ENCODE results near the gene DDX24.

DDX24 gene

GRCh38 chr14:94080621-94081385 is at the start of gene DDX24, which contains the start of gene IFI27L1:
Gene DDX24, minus strand, starts transcription at chr14:94081202. Its CDS starts 1,460 bp downstream, at chr14:94079742.
Gene IFI27L1, plus strand, starts transcription at chr14:94081310. Its CDS starts 15,628 bp downstream, at chr14:94096938.
- peak; percentile 88 for DNase-seq (ENCODE audit: low read depth)

- DNase-seq (ENCODE audit: low read depth) = no peak
Measured at GRCh38 chr14:94129758-94130414, 48.9 kb upstream of the DDX24 start.

- peak; percentile 26 for DNase-seq (ENCODE audit: low read depth)
Measured at GRCh38 chr14:94129111-94129757, 48.2 kb upstream of the DDX24 start, which contains the start of gene IFI27L2. Gene IFI27L2, minus strand, starts transcription at chr14:94129604. Its CDS starts 40 bp downstream, at chr14:94129564.

- DNase-seq (ENCODE audit: low read depth) = no peak
Measured at GRCh38 chr14:94128216-94128839, 47.3 kb upstream of the DDX24 start.

GRCh38 chr14:94127330-94127729 is 46.3 kb upstream of the DDX24 start:
- no peak for DNase-seq (ENCODE audit: low read depth)

- DNase-seq (ENCODE audit: low read depth) = no peak
Measured at GRCh38 chr14:94126800-94127199, 45.8 kb upstream of the DDX24 start.

GRCh38 chr14:94126419-94126677 is 45.3 kb upstream of the DDX24 start:
- DNase-seq (ENCODE audit: low read depth) = no peak

- no peak for DNase-seq (ENCODE audit: low read depth)
Measured at GRCh38 chr14:94125659-94126418, 44.8 kb upstream of the DDX24 start.

- no peak for DNase-seq (ENCODE audit: low read depth)
Measured at GRCh38 chr14:94124582-94125377, 43.8 kb upstream of the DDX24 start.

GRCh38 chr14:94123868-94124267 is 42.9 kb upstream of the DDX24 start:
- no peak for DNase-seq (ENCODE audit: low read depth)

- DNase-seq (ENCODE audit: low read depth) = no peak
Measured at GRCh38 chr14:94123296-94123695, 42.3 kb upstream of the DDX24 start.

- no peak for DNase-seq (ENCODE audit: low read depth)
Measured at GRCh38 chr14:94122438-94122837, 41.4 kb upstream of the DDX24 start.

GRCh38 chr14:94121485-94121884 is 40.5 kb upstream of the DDX24 start:
- DNase-seq (ENCODE audit: low read depth) = no peak

GRCh38 chr14:94120667-94121340 is 39.8 kb upstream of the DDX24 start:
- no peak for DNase-seq (ENCODE audit: low read depth)

- DNase-seq (ENCODE audit: low read depth) = no peak
Measured at GRCh38 chr14:94119071-94119470, 38.1 kb upstream of the DDX24 start.

- DNase-seq (ENCODE audit: low read depth) = no peak
Measured at GRCh38 chr14:94117856-94118255, 36.9 kb upstream of the DDX24 start.

GRCh38 chr14:94116701-94117100 is 35.7 kb upstream of the DDX24 start:
- DNase-seq (ENCODE audit: low read depth) = no peak

- DNase-seq (ENCODE audit: low read depth) = no peak
Measured at GRCh38 chr14:94115631-94116030, 34.6 kb upstream of the DDX24 start.

- DNase-seq (ENCODE audit: low read depth) = no peak
Measured at GRCh38 chr14:94115058-94115591, 34.1 kb upstream of the DDX24 start.

- no peak for DNase-seq (ENCODE audit: low read depth)
Measured at GRCh38 chr14:94114589-94115057, 33.6 kb upstream of the DDX24 start.

Data from CMK (cell line).